Left kidney (tissue), 2 donors: ENCODE results near the gene SPATA33. TPM values are rescaled to one million over a fixed set of nuclear protein-coding genes. Genes with fewer than 3 reads are reported as not detected.
A peak's percentile ranks its signal among the peaks of the same experiment; 100 is the strongest.
"Not testable (repeated sequence)": the region's sequence is repeated elsewhere in the genome, so short reads cannot be mapped to it uniquely, and the experiment has no call there.

Experiments
- DNase-seq: peaks from one replicate; pipeline ENCODE4 v3.0.0-alpha.2; 2013
- polyA plus RNA-seq: library from polyadenylated mRNA; unstranded; fragments of 120-200 nt; gene quantifications from one replicate; pipeline ENCODE4 v1.2.1, GENCODE V29; 2013; ENCODE audit not compliant: insufficient read length

The SPATA33 gene
- polyA plus RNA-seq, 1 donor, result 15.5 TPM

DNA sequence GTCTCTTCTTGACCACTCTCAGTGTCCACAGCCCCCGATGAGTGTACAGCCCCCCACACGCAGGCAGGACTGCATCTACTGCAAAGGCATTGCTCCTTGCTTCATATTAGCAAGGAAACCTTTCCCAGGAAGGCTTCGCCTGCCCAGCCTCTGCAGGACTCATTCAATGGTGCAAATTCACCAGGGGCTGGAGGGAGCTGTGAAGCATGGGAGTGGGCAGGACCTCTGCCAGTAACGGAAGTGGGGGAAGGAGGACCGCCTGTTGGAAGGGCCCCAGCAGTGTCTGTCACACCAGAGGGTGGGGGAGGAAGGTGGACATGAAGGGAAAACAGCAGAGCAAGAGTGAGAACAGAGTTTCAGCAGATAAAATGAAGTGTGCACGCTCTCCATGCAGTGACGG lies 2.5 kb downstream of the SPATA33 start:
- DNase-seq, result no peak

DNA sequence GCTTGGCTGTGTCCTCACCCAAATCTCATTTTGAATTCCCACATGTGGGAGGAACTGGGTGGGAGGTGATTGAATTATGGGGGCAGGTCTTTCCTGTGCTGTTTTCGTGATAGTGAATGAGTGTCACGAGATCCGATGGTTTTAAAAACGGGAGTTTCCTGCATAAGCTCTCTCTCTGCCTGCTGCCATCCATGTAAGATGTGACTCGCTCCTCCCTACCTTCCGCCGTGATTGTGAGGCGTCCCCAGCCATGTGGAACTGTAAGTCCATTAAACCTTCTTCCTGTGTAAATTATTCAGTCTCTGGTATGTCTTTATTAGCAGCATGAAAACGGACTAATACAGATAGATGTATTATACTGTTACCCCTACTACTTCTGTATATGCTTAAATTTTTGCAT lies 3.6 kb downstream of the SPATA33 start:
- no peak for DNase-seq

DNA sequence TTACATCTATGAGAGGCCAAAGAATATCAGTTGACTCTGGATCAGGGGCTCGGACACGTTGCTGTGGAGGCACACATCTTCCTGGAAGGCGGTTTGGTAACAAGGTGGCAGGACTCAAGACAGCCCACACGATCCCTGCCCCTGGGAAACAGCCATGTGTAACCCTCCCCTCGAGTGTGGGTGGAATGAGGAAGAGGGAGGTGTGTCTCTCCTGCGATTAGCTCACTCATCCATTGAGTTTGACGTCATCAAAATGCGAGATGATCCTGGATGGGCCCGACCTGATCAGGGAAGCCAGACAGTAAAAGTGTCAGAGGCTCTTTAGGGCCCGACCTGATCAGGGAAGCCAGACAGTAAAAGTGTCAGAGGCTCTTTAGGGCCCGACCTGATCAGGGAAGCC lies 6.6 kb downstream of the SPATA33 start:
- DNase-seq, result not testable (repeated sequence)

DNA sequence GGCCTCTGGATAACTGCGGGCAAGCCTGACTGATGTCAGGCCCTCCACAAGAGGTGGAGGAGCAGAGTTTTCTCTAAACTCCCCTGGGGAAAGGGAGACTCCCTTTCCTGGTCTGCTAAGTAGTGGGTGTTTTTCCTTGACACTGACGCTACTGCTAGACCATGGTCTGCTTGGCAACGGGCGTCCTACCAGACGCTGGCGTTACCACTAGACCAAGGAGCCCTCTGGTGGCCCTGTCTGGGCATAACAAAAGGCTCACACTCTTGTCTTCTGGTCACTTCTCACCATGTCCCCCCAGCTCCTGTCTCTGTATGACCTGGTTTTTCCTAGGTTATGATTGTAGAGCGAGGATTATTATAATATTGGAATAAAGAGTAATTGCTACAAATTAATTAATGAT lies 9.4 kb downstream of the SPATA33 start:
- not testable (repeated sequence) for DNase-seq

DNA sequence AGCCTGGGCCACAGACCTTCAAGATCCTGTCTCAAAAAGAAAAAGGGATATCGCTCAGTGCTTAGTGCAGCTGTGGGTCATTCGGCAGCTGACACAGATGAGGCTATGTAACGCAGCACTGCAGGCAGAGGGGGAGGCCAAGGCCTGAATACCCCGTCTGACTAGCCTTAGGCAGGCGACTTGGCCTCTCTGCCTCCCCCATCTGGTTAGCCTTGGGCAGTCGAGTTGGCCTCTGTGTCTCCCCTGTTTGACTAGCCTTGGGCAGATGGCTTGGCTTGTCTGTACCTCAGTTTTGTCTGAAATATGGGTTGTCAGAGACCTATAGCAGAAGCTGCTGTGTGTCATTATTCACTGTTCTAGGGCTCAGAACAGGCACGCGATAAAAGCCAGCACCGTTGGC lies 10.0 kb downstream of the SPATA33 start:
- DNase-seq, result no peak

DNA sequence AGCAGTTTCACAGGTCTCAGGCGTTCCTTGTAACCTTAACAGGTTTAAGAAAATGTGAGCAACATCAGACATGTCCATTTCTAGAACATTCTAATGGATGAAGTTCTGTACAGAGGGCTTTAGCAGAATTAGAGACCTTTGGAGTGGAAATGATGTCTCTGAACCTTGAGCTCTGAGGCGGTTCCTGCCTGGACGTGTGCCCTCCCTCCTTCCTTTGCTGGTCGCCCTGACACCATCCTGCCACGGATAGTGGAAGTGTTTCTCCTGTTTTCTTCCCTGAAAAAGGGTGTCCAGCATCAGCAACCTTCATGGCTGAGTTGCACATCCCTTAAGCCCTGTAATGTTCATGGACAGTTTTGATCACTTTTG lies 11.1 kb downstream of the SPATA33 start:
- no peak for DNase-seq

DNA sequence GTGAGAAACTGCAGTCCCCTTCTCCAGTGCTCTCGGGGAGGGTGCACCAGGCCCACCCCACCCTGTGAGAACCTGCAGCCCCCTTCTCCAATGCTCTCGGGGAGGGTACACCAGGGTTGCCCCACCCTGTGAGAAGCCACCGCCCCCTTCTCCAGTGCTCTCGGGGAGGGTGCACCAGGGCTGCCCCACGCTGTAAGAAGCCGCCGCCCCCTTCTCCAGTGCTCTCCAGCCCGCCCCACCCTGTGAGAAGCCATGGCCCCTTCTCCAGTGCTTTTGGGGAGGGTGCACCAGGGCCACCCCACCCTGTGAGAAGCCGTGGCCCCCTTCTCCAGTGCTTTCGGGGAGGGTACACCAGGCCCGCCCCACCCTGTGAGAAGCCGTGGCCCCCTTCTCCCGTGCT lies 12.1 kb downstream of the SPATA33 start:
- DNase-seq, result no peak

DNA sequence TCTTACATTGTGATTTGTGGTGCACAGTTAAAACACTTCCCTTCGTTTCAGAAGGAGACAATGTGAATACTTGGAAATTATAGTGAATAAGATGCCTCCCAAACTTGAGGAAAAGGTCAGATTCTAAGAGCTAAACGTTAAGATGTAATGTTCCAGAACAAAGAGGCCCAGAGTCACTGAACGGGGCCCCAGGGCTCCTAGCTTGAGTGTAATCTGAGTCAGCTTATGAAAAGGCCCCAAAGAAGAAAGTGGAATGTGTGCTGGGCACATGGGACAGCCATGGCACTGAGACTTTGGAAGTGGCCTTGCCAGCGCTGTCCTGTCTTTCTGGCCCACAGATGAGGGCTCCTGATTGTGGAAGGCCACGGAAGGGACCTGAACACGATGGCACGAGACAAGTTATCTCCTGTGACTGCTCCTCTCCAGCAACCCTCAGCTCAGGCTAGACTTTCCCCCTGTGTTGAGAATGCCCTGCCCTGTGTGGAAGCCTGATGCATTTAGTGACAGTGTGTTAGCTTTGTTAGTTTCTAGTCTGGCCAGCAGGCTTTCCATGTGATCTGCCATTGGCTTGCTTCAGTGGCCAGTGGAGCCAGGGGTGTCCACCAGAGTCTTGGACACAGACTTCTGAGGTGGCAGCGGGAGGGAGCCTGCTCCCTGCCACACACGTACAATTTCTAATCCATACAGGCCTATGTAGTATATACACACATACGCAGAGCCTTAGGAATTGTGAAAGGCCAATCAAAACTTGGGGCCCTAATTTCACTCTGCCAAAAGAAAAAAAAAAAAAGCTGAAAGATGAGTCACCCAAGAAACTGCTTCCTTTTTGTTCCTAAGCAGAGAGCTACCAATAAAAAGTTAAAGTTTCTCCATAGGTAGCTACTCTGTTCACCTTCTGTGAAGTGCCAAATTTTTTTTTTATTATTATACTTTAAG lies 13.1 kb downstream of the SPATA33 start:
- DNase-seq, result no peak

DNA sequence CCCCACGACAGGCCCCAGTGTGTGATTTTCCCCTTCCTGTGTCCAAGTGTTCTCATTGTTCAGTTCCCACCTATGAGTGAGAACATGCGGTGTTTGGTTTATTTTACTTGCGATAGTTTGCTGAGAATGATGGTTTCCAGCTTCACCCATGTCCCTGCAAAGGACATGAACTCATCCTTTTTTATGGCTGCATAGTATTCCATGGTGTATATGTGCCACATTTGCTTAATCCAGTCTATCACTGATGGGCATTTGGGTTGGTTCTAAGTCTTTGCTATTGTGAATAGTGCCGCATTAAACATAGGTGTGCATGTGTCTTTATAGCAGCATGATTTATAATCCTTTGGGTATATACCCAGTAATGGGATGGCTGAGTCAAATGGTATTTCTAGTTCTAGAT lies 13.9 kb downstream of the SPATA33 start:
- DNase-seq, result not testable (repeated sequence)

DNA sequence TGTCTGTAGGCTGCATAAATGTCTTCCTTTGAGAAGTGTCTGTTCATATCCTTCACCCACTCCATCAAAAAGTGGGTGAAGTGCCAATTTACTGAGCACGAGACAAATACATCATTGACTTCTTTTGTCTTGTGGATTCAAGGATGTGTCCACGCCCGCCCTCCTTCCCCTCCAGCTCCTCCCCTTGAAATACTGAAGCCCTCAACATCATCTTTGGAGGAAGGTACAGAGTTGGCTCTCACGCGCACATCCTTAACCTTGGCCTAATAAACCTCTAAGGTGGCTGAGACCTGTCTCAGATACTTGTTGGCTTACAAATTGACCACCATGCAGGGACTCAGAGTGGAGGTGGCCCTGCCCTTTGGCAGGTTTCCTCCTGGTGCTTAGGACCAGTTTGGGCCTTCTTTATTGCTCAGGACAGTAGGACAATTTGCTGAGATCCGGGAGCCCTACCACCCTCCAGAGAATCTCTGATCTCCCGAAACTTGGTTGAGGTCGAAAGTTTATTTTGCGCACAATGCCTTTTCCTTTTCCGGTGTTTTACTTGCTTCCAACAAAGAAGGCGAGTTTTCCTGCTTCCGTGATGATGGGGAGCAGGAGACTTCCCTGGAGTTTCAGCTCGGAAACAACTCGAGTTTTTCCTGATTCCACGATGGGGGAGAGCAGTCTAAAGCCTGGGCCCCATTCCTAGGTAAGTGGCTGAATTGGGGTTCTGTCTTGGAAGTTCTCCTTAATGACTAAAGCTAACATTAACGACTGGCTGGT lies 14.7 kb downstream of the SPATA33 start:
- DNase-seq, result no peak

DNA sequence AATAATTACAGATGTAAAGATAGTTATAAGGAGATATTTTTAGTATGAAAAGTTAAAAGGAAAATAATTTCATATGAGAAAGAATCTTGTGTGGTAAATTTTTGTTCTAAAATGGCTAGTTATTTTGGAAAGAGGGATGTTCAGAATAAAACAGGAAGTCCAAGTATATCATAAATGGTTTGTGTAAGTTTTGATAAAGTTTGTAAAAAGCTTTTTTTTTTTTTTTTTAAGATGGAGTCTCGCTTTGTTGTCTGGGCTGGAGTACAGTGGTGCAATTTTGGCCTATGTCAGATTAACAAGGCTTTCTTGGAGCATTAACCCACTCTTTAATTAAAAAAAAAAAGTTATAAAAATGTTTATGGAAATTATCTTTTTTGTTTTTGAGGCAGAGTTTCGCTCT lies 20.6 kb downstream of the SPATA33 start:
- no peak for DNase-seq

DNA sequence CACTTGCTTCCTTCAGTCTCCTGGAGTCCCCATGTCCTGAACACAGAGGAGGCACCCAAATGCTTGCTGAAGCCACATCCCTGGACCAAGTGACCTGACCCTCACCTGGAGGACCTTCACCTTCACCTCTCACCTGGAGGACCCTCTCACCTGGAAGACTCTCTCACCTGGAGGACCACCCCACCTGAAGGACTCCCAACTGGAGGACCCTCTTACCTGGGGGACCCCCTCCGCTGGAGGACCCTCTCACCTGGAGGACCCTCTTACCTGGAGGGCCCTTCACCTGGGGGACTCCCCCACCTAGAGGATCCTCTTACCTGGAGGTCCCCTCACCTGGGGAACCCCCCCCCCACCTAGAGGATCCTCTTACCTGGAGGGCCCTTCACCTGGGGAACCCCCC lies 28.3 kb downstream of the SPATA33 start:
- no peak for DNase-seq

DNA sequence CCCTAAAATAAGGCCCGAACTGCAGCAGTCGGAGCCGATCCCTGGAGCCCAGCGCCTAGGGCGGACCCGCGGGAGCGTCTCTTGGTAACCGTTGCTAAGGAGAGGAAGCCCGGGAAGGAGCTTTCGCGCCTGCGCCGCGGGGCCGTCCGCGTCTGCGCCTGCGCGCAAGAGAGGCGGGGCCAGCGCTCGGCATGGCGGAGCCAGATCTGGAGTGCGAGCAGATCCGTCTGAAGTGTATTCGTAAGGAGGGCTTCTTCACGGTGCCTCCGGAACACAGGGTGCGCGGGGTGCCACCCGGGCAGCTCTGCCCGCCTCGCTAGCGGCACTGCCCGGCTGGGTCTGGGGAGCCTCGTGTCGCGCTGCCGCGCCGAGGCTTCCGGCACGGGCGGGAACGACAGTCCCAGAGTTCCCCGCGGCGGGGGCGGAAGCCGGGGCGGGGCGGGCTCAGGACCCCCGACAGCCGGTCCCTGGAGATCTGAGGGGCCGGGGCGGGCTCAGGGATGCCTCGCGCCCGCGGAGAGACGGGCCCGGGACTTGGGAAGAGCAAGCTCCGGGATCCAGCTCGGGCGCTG lies 29.0 kb downstream of the SPATA33 start, which contains the start of gene CDK10:
Gene CDK10, plus strand, starts transcription at position 170 of the 572 bp plus-strand sequence. Its CDS starts 22 bp downstream, at position 192.
- DNase-seq, result peak; percentile 87

DNA sequence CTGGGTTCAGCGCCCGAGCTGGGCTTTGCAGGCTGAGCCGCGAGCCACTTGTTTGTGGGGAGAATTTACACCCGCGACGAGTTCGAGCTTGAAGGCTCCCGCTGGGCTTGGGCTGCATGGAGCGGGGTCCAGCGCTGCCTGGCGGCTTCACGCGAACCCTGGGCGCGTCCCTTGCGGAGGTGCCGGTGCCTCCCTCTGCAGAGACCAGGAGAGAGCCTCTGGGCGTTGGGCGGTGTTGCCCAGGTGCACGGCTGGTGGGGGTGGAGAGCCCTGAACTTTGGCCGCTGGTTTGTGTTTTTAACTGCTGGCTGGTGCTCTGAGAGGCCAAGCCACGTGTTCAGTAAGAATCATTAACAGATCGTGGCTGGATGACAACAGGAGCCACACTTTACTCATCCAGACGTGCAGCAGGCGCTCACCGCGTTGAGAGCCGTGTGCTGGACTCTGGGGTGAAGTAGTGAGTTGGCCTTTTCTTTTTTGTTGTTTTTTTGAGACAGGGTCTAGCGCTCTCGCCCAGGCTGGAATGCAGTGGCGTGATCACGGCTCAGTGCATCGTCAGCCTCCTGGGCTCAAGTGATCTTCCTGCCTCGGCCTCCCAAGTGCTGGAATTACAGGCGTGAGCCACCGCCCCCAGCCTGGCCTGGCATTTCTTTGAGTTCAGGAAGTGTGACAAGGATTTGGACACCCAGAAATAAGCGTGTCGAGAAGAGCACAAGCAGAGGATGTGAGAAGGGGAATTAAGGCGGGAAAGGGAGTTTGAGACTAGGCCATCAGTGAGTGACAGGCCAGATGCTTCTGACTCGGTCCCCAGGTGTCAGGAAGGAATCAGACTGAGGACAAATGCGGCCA lies 29.7 kb downstream of the SPATA33 start:
- peak; percentile 47 for DNase-seq

DNA sequence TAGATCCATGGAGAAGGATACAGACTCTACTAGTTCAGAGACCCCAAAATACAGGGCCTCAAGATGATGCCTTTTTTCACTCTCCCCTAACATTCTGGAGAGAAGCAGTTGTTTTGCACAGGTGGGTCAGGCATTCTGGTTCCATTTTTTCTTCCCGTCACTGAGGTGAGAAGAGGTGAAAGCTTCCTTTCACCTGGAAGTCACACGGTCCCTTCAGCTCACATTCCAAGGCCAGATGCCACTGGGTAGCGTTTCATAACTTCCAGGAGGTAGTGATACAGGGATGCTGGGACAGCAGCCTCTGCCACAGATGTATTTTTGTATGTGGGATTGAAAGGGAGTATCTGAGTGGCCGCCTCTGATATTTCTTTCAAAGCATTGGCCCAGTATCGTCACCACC lies 30.8 kb downstream of the SPATA33 start:
- no peak for DNase-seq

DNA sequence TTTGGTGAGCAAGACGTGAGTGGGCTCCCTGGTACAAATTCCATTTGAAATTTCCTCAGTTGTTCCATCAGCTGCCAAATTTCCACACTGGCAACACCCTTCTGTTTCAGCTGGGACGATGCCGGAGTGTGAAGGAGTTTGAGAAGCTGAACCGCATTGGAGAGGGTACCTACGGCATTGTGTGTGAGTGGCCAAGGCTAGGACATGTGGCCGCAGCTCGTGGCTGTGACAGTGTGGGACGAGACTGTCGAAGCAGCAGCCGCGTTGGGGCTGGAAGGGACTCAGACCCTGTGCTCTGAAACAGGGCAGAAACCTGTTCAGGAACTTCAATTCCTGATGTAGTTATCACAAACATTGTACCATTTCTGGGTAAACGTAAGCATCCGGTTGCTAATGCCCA lies 31.5 kb downstream of the SPATA33 start:
- no peak for DNase-seq

DNA sequence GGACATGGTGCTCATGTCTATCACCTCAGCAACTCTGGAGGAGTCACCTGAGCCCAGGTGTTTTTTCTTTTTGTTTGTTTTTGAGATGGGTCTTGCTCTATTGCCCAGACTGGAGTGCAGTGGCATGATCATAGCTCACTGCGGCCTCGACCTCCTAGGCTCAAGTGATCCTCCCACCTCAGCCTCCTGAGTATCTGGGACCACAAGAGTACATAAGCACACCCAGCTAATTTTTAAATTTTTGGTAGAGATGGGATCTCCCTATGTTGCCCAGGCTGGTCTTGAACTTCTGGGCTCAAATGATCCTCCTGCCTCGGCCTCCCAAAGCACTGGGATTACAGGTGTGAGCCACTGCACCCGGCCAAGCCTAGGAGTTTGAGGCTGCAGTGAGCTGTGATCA lies 32.0 kb downstream of the SPATA33 start:
- DNase-seq, result not testable (repeated sequence)

DNA sequence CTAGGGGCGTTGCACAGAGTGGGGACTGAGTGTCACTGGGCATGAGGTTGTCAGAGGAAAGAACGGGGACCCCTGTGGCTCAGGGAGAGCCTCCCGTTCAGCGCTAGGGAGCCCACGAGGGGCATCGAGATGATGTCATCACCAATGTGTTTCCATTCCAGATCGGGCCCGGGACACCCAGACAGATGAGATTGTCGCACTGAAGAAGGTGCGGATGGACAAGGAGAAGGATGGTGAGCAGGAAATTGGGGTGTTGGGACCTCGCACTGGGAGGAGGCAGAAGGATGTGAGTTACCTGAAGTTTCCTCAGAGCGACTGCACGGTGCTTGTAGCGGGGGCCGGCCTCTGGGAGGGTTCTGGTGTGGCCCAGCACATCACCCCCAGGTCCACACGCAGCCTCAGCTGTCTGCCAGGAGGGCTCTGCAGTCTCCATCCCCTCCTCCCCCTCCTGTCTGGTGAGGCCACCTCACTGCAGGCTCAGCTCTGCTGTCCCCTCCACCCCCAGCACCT lies 32.8 kb downstream of the SPATA33 start:
- DNase-seq, result no peak

DNA sequence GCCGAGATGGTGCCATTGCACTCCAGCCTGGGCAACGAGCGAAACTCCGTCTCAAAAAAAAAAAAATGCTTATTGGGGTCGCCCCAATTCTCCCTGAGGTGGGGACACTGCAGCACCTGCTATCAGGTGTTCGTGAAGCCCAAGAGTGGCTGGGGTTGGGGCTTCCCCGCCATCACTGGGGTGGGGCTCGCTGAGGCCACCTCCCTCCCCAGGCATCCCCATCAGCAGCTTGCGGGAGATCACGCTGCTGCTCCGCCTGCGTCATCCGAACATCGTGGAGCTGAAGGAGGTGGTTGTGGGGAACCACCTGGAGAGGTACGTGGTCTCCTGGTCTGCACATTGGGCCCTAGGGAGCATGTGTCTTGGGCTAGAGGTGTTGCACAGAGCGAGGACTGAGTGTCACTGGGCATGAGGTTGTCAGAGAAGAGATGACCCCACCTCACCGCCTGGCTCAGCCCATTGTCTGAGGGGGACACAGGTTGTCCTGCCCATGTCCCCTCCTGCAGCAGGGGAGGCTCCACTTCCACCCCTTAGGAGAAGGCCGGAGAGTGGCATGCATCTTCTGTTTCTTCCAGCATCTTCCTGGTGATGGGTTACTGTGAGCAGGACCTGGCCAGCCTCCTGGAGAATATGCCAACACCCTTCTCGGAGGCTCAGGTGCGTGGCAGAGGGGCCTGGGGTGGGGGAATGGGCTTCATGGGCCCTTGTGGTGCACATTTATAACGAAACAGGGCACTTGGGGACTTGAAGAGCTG lies 33.8 kb downstream of the SPATA33 start:
- no peak for DNase-seq

DNA sequence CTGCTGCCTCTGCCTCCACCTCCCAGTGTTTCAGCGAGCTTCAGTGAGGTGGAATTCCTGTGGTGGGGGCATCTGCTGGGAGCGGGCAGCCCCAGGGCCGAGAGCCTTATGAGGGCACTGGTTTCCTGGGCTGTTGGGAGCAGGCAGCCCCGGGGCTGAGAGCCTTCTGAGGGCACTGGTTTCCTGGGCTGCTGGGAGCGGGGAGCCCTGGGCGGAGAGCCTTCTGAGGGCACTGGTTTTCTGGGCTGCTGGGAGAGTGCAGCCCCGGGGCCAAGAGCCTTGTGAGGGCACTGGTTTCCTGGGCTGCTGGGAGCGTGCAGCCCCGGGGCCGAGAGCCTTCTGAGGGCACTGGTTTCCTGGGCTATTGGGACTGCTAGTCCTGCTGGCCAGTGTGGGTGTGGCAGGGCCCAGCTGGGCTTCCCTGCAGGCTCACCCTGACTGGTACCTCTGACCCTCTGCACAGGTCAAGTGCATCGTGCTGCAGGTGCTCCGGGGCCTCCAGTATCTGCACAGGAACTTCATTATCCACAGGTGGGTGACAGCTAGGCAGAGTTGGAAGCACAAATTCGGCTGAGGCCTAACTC lies 34.4 kb downstream of the SPATA33 start:
- DNase-seq, result no peak
